ENCODE results near the gene BMPER.

DNA sequence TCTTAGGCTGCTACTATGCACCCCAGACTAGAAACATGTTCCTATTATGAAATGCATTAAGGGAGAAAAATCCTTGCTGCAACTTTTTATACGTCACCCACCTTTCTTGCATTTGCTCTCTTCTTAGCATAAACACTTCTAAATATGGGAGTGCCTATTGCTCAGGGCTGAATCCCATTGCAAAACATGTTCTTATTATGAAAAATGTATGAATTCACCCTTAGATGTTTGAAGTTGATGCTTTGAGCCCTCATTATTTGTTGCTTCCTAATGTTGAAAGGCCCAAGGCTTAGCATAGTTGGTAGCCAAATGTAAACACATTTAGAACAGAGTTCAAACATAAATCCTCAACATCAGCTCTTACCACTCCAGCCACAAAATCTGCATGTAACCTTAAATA is 52.8 kb downstream of the BMPER start:
- TF ChIP-seq, protein P1, sequence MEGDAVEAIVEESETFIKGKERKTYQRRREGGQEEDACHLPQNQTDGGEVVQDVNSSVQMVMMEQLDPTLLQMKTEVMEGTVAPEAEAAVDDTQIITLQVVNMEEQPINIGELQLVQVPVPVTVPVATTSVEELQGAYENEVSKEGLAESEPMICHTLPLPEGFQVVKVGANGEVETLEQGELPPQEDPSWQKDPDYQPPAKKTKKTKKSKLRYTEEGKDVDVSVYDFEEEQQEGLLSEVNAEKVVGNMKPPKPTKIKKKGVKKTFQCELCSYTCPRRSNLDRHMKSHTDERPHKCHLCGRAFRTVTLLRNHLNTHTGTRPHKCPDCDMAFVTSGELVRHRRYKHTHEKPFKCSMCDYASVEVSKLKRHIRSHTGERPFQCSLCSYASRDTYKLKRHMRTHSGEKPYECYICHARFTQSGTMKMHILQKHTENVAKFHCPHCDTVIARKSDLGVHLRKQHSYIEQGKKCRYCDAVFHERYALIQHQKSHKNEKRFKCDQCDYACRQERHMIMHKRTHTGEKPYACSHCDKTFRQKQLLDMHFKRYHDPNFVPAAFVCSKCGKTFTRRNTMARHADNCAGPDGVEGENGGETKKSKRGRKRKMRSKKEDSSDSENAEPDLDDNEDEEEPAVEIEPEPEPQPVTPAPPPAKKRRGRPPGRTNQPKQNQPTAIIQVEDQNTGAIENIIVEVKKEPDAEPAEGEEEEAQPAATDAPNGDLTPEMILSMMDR (IDR thresholded peaks at IDR 0.05): no peak
- TF ChIP-seq TCF7L2 (IDR thresholded peaks at IDR 0.05; ENCODE audit: low read depth, low read length): no peak
- no peak for TF ChIP-seq POLR2AphosphoS5 (IDR thresholded peaks at IDR 0.05; ENCODE audit: low read depth, low read length)
- TF ChIP-seq, protein P2, sequence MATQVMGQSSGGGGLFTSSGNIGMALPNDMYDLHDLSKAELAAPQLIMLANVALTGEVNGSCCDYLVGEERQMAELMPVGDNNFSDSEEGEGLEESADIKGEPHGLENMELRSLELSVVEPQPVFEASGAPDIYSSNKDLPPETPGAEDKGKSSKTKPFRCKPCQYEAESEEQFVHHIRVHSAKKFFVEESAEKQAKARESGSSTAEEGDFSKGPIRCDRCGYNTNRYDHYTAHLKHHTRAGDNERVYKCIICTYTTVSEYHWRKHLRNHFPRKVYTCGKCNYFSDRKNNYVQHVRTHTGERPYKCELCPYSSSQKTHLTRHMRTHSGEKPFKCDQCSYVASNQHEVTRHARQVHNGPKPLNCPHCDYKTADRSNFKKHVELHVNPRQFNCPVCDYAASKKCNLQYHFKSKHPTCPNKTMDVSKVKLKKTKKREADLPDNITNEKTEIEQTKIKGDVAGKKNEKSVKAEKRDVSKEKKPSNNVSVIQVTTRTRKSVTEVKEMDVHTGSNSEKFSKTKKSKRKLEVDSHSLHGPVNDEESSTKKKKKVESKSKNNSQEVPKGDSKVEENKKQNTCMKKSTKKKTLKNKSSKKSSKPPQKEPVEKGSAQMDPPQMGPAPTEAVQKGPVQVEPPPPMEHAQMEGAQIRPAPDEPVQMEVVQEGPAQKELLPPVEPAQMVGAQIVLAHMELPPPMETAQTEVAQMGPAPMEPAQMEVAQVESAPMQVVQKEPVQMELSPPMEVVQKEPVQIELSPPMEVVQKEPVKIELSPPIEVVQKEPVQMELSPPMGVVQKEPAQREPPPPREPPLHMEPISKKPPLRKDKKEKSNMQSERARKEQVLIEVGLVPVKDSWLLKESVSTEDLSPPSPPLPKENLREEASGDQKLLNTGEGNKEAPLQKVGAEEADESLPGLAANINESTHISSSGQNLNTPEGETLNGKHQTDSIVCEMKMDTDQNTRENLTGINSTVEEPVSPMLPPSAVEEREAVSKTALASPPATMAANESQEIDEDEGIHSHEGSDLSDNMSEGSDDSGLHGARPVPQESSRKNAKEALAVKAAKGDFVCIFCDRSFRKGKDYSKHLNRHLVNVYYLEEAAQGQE (IDR thresholded peaks at IDR 0.05; ENCODE audit: insufficient read depth in 1 of 2, low read depth in 2 of 2, low read length in 1 of 2): no peak
- TF ChIP-seq SIN3A (IDR thresholded peaks at IDR 0.05; ENCODE audit: borderline replicate concordance, insufficient read depth, low read depth, low read length): no peak
